Activated T-cell treated with anti-CD3 and anti-CD28 coated beads for 24 hours (primary cell): ENCODE results near the gene ATRX.
"Not testable (repeated sequence)": the region's sequence is repeated elsewhere in the genome, so short reads cannot be mapped to it uniquely, and the experiment has no call there.

Experiments
- DNase-seq: peaks from one replicate; pipeline ENCODE4 v3.0.0-alpha.2; 2020; ENCODE audit warnings: low read depth

ATRX gene, protein sequence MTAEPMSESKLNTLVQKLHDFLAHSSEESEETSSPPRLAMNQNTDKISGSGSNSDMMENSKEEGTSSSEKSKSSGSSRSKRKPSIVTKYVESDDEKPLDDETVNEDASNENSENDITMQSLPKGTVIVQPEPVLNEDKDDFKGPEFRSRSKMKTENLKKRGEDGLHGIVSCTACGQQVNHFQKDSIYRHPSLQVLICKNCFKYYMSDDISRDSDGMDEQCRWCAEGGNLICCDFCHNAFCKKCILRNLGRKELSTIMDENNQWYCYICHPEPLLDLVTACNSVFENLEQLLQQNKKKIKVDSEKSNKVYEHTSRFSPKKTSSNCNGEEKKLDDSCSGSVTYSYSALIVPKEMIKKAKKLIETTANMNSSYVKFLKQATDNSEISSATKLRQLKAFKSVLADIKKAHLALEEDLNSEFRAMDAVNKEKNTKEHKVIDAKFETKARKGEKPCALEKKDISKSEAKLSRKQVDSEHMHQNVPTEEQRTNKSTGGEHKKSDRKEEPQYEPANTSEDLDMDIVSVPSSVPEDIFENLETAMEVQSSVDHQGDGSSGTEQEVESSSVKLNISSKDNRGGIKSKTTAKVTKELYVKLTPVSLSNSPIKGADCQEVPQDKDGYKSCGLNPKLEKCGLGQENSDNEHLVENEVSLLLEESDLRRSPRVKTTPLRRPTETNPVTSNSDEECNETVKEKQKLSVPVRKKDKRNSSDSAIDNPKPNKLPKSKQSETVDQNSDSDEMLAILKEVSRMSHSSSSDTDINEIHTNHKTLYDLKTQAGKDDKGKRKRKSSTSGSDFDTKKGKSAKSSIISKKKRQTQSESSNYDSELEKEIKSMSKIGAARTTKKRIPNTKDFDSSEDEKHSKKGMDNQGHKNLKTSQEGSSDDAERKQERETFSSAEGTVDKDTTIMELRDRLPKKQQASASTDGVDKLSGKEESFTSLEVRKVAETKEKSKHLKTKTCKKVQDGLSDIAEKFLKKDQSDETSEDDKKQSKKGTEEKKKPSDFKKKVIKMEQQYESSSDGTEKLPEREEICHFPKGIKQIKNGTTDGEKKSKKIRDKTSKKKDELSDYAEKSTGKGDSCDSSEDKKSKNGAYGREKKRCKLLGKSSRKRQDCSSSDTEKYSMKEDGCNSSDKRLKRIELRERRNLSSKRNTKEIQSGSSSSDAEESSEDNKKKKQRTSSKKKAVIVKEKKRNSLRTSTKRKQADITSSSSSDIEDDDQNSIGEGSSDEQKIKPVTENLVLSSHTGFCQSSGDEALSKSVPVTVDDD (N-terminal part only)

DNA sequence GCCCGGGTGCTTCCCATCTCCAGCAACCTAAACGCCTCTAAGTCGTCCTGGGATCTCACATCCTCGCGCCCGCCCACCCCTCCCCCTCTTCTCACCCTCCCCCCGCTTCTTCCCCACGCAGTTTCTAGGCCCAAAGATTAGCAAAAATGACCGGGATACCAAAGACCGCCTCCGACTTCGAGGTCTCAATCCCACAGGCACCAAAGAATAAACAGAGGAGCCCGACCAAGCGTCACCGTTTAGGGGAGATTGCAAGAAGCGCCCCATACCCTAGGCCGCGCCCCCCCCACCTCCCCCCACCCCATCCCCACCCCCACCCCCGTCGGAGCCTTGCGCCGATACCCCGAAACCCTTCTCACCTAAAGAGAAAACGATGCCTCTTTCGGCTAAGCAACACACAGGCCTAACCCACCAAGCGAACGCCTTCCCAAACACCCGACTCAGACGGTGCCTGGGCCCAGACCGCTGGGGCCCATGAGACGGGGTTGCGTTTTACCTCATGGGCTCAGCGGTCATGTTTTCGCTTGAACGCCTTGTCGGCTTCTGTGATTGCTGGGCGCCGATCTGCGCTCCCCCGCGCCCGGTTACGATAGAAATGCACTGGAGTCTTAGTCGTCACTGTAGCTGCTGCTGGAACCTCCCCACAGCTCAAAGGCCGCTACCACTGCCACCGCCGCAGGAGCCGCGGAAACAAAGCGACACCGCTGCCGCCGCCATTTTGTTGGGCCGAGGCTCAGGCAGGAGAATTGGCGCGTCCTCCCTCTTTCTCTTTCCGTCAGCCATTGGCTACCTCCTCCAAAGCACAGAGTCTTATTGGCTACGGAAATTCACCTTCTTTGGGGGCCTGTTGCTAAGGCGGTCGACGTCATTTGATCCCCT, at the start of gene ATRX:
TSS of gene ATRX (minus strand) at position 731 of the 879 bp plus-strand sequence. CDS start at position 516, 215 bp downstream.
- DNase-seq = peak; percentile 61

DNA sequence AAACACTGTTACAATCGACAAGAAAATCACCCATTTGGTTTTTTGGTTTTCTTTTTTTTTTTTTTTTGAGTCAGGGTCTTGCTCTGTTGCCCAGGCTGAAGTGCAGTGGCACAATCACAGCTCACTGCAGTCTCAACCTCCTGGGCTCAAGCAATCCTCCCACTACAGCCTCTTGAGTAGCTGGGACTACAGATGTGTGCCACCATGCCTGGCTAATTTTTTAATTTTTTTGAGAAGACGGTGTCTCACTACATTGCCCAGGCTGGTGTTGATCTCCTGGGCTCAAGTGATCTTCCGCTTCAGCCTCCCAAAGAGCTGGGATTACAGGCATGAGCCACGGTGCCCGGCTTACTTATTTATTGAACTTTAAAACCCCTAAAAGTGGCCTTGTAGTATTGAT, 45.5 kb upstream of the ATRX start:
- not testable (repeated sequence) for DNase-seq

DNA sequence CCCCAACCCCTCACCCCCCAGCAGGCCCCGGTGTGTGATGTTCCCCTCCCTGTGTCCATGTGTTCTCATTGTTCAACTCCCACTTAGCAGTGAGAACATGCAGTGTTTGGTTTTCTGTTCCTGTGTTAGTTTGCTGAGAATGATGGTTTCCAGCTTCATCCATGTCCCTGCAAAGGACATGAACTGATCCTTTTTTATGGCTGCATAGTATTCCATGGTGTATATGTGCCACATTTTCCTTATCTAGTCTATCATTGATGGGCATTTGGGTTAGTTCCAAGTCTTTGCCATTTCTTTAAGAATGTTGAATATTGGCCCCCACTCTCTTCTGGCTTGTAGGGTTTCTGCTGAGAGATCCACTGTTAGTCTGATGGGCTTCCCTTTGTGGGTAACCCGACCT, 36.0 kb upstream of the ATRX start:
- not testable (repeated sequence) for DNase-seq

DNA sequence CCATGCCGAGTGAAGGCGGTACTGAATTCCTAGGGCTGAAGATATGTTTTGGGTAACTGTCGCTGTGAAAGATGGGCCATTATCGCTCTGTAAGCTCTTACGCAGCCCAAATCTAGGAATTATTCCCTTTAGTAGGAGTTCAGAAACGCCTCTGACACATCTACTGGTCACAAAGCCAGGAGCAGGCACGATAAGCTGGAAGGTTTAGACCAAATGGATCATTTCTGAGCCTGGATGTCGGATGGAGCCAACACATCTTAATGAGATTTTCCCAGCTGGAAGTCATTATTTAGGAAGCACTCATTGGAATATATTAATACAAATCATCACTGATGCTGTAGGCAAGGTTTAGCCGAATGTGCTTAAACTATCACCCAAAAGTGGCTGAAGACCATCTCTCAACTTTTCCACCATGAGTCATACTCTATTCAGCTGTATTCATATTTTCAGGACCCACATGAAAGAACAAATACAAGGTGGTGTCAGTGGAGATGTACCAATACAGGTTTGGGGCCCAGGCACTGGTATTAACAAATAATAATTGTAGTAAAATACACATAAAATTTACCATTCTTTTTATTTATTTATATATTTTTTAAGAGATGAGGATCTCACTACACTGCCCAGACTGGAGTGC, 34.2 kb upstream of the ATRX start:
- DNase-seq = no peak

DNA sequence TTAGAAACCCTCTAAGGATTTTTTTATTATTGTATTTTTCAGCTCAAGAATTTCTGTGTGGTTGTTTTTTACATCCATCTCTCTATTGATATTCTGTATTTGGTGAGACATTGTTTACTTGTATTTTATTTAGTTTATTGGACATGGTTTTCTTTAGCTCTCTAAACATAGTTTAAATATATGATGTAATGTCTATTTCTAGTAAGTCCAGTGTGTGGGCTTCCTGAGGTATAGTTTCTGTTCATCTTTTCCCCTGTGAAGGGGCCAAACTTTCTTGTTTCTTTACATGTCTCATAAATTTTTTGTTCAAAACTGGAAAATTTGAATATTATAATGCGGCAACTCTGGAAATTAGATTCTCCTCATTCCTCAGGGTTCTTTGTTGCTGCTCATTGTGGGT, 28.2 kb upstream of the ATRX start:
- no peak for DNase-seq

DNA sequence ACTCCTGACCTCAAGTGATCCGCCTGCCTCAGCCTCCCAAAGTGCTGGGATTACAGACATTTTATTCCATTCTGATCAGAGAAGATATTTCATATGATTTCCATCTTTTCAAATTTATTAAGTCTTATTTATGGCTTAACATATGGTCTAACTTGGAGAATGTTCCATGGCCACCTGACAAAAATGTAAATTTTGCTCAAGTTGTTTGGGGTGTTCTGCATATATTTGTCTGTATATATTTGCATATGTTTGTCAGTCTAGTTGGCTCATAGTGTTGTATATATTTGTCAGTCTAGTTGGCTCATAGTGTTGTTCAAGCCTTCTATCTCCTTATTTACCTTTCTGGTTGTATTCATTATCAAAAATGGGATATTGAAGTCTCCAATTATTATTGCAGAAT, 16.2 kb upstream of the ATRX start:
- DNase-seq = no peak

DNA sequence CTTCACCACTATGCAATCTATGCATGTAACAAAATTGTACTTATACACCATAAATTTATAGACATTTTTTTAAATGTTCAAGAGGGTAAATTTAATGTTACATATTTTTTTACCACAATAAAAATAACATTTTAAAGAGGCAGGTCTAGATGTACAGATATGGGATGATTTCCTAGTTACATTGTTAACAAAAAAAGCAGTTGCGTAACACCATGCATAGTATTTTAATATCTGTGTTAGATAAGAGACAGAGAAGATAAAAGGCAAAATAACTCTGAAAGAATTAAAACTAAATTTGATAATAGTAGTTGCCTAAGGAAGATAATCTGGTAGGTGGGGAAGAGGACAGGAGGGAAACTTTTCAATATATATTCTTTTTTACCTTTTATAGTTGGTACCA, 9.1 kb upstream of the ATRX start:
- no peak for DNase-seq

DNA sequence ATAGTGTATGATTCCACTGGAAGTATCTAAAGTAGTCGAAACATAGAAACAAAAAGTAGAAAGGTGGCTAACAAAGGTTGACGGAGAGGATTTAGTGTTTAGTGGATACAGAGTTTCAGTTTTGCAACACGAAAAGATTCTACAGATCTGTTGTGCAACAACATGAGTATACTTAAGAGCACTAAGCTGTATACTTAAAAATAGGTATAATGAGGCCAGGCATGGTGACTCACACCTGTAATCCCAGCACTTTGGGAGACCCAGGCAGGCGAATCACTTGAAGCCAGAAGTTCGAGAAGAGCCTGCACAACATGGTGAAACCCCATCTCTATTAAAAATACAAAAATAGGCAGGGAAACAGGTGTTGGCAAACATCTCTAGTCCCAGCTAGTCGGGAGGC, 7.9 kb upstream of the ATRX start:
- DNase-seq = no peak

DNA sequence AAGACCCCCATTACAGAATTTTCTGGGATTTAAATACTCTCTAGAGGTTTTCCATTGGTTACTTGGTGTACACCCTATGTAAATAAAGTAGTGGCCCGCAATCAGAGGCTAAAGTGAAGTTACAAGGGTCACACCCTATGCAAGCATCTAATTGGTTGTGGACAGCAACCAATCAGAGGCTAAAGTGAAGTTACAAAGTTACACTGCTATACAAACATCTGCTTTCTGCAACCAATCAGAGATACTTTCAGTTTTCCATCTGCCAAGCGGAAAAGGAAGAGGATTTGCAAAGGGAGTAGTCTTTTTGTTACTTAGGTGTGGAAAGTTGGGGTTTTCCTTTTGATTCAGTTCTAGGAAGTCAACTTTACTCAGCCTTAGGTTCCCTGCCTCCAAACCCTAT, 2.0 kb upstream of the ATRX start:
- DNase-seq = no peak

DNA sequence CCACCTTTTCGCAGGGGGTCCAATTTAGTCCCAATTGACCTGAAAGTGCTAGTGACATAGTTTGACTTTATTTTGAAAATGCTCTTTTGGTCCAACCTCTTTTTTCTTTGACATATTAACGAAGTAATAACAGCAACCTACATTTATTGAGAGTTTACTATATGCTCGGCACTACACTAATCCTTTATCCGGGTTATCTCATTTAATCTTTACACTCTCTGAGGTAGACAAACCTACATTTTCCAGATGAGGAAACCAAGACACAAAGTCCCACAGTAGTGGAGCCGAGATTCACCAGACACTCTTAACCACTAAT, 307 bp upstream of the ATRX start:
- no peak for DNase-seq

DNA sequence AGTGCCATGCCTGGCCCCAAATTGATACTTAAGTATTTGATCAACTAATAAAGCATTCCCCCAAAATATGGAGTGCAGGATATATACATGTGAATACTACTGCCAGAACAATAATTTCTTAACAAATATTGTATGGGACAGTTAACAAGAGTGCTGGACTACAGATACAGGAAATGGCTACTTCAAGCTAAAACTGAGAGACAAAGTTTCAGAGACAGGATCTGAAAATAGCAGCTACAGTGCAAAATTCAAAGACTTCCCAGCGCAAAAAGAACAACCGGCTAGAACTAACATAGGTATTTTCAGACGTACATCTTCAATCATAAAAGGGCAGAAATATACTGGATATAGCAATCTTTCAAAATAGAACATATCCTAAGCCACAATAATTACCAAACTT, 6.3 kb downstream of the ATRX start:
- no peak for DNase-seq

DNA sequence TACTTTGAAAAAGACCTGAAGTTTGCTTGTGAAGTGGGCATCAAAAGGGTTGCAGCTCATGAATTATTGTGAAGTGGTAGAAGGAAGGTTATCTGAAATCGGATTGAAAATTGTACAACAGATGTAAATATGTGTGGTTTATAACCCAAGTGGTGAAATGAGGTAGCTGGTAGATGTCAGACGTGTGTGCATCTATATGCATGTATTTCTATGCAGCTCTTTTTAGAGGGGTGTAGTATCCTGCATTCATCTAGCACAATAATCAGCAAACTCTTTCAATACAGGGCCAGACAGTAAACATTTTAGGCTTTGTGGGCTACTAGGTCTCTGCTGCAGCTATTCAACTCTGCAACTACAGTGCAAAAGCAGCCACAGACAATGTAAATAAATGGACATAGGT, 9.4 kb downstream of the ATRX start:
- no peak for DNase-seq

DNA sequence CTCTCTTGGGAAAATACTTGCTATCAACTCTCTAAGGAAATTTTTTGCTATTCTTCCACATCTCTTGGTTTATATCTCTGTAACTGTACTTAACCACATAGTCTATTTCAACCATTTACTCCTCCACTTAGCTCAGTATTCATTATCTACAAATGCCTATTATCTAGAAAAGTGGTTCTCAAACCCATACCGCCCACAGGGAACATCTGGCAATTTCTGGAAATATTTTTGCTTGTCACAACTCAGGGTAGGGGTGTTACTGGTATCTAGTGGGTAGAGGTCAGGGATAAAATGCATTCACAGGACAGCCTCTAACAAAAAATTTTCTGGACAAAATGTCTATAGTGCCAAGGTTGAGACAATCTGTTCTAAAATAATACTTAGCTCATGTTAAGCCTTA, 14.4 kb downstream of the ATRX start:
- DNase-seq = no peak

DNA sequence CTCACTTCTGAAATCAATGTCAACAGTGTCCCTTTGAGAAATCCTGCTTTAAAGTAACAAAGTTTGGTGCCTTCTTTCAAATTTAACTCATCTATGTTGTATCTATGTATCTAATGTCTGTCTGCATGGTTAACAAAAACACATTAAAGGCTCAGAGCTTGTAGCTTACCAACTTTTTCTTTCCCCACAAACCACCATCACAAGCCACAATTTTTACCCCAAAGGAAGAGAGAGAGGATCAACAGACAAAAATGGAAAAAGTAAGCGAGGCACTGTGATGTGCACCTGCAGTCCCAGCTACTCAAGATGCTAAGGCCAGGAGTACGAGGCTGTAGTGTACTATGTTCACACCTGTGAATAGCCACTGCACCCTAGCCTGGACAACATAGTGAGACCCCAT, 17.2 kb downstream of the ATRX start:
- no peak for DNase-seq

DNA sequence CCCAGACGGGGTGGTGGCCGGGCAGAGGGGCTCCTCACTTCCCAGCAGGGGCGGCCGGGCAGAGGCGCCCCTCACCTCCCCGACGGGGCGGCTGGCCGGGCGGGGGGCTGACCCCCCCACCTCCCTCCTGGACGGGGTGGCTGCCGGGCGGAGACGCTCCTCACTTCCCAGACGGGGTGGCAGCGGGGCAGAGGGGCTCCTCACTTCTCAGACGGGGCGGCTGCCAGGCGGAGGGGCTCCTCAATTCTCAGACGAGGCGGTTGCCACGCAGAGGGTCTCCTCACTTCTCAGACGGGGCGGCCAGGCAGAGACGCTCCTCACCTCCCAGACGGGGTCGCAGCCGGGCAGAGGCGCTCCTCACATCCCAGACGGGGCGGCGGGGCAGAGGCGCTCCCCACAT, 19.8 kb downstream of the ATRX start:
- not testable (repeated sequence) for DNase-seq

DNA sequence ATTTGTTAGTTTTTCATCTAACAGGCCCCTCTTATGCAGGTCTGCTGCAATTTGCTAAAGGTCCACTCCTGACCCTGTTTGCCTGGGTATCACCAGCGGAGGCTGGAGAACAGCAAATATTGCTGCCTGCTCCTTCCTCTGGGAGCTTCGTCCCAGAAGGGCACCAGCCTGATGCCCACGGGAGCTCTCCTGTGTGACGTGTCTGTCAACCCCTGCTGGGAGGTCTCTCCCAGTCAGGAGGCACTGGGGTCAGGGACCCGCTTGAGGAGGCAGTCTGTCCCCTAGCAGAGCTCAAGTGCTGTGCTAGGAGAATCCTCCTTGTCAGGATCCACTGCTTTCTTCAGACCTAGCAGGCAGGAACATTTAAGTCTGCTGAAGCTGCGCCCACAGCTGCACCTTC, 30.5 kb downstream of the ATRX start:
- no peak for DNase-seq

DNA sequence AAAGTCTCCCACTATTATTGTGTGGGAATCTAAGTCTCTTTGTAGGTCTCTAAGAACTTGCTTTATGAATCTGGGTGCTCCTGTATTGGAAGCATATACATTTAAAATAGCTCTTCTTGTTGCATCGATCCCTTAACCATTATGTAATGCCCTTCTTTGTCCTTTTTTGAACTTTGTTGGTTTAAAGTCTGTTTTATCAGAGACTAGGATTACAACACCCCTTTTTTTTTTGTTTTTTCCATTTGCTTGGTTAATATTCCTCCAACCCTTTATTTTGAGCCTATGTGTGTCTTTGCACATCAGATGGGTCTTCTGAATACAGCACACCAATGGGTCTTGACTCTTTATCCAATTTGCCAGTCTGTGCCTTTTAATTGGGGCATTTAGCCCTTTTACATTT, 32.1 kb downstream of the ATRX start:
- not testable (repeated sequence) for DNase-seq

DNA sequence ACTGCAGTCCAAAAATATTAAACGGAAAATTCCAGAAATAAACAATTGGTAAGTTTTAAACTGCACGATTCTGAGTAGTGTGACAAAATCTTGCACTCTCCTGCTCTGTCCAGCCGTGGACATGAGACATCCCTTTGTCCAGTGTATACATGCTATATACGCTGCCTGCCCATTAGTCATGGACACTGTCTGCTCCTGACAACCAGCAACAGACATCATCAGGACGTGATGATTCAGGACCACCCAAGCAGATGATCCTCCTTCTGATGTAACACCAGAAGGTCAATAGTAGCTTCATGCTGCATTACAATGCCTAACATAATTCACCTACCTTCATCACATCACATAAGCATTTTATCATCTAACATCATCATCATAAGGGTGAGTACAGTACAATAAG, 36.3 kb downstream of the ATRX start:
- no peak for DNase-seq

DNA sequence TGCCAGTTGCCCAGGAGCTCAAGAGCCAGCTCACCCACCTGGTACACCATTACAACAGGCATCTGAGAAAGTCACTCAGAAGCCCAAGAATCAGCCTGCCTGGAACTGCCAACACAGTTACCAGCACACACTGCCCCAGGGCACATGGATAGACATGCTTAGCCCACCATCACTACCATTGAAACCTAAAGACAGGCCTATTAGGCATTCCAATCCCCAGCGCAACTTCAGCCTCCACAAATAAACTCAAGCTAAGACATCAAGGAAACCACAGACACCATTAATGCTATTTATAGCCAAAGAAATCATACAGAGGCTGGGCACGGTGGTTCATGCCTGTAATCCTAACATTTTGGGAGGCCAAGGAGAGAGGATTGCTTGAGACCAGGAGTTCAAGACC, 42.3 kb downstream of the ATRX start:
- DNase-seq = no peak

DNA sequence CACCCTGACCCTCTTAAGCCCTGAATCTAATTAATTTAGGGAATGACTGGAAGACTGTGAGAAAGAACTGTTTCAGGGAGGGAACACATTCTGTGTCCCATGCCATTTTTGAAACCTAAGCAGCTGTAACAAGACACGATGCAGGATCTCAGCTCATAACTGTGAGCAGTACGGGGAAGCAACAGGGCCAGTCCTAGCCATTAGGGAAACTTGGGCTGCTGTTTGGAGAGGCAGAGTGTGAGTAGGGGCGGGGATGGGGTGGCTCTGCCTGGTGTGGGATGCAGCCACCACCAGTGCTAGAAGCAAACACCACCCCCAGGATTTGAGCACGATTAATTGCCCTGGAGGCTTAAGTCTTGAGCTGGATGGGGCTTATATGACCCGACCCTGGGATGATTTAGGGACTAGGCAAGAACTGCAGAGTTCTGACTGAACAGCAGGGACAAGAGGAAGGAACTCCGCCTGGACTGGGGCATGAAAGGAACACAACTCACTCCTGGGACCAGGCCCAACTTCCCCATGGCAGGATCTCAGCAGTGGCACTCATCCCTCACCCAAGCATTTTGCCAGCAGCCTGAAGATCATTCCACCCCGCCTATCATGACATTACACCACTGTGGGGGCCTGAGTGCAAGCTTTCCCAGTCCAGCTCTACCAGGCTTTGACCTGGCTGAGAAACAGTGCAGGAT, 43.1 kb downstream of the ATRX start:
- no peak for DNase-seq
